DOHH2 (cell line): ENCODE measurements around the gene TWIST2.

Experiments
- H3F3A ChIP-seq: fragments of 200-600 bp; sonication (generic), shearing (Covaris generic); 2 replicates; pipeline ENCODE4 v1.6.0; 2016; ENCODE audit warnings: antibody characterized with exemption, mild to moderate bottlenecking; ENCODE audit not compliant: control insufficient read depth, insufficient read depth
- H3K27ac ChIP-seq: fragments of 200-600 bp; sonication (generic); 2 replicates; pipeline ENCODE4 v1.5.1; 2014; ENCODE audit warnings: low read depth, mild to moderate bottlenecking, low read length, moderate library complexity
- H3K27me3 ChIP-seq: fragments of 200-600 bp; sonication (generic); 2 replicates; pipeline ENCODE4 v1.6.1; 2014; ENCODE audit warnings: mild to moderate bottlenecking, low read length, mixed read lengths; ENCODE audit not compliant: control insufficient read depth
- H3K36me3 ChIP-seq: fragments of 200-600 bp; sonication (generic); 2 replicates; pipeline ENCODE4 v1.6.1; 2014; ENCODE audit warnings: mild to moderate bottlenecking, low read length, moderate library complexity, mixed read lengths; ENCODE audit not compliant: control insufficient read depth
- H3K4me1 ChIP-seq: fragments of 200-600 bp; sonication (generic); 2 replicates; pipeline ENCODE4 v1.6.1; 2014; ENCODE audit warnings: mild to moderate bottlenecking, low read length, mixed read lengths; ENCODE audit not compliant: control insufficient read depth
- H3K4me2 ChIP-seq: fragments of 200-600 bp; sonication (generic); 2 replicates; pipeline ENCODE4 v1.6.0; 2014; ENCODE audit warnings: mild to moderate bottlenecking, low read length, moderate library complexity
- H3K4me3 ChIP-seq: fragments of 200-600 bp; sonication (generic); 2 replicates; pipeline ENCODE4 v1.5.1; 2014; ENCODE audit warnings: mild to moderate bottlenecking, low read length, mixed read lengths
- H3K79me2 ChIP-seq: fragments of 200-600 bp; sonication (generic); 2 replicates; pipeline ENCODE4 v1.6.1; 2014; ENCODE audit warnings: mild to moderate bottlenecking, low read length, mixed read lengths; ENCODE audit not compliant: control insufficient read depth
- H3K9me2 ChIP-seq: fragments of 200-600 bp; sonication (generic); replicated peaks from 2 replicates; pipeline ENCODE4 v1.6.1; 2014; ENCODE audit warnings: mild to moderate bottlenecking, low read length, mixed read lengths; ENCODE audit not compliant: control insufficient read depth
- H3K9me3 ChIP-seq: fragments of 200-600 bp; sonication (generic); 2 replicates; pipeline ENCODE4 v1.6.1; 2014; ENCODE audit warnings: antibody characterized with exemption, low read length, mixed read lengths; ENCODE audit not compliant: control insufficient read depth, insufficient read depth
- H4K20me1 ChIP-seq: fragments of 200-600 bp; sonication (generic); 2 replicates; pipeline ENCODE4 v1.6.0; 2014; ENCODE audit warnings: low read depth, mild to moderate bottlenecking, antibody characterized with exemption, low read length, moderate library complexity; ENCODE audit not compliant: control insufficient read depth, insufficient read depth
- EZH2phosphoT487 ChIP-seq: fragments of 200-600 bp; sonication (generic); IDR thresholded peaks from 2 replicates; pipeline ENCODE4 v1.6.1; 2017; ENCODE audit warnings: borderline replicate concordance, mild to moderate bottlenecking, antibody characterized with exemption, low read length, moderate library complexity, mixed read lengths
- TF ChIP-seq, protein P1 (sequence below): fragments of 200-600 bp; sonication (generic); IDR thresholded peaks from one replicate; pipeline ENCODE4 v1.5.1; 2014; ENCODE audit warnings: antibody characterized with exemption, mild to moderate bottlenecking, low read depth, low read length; ENCODE audit not compliant: poor library complexity, severe bottlenecking

Gene TWIST2

DNA sequence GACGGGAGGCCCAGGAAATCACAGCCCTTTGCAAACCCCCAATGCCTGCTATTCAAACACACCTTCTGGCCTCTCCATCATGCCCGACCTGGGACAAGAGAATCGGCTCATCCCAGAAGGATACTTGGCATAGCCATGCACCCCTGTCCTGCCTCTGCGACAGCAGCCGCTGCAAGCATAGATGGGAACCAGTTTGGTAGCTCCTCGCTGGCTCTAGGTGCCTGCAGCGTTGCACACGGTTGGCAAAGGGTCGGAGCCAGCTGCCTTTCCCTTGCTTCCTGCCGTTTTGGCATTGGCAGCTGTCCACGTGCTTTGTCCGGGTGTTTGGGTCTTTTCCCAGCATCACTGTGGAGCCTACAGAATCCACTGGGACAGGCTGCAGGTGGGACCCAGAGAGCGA, 76.9 kb downstream of the TWIST2 start:
- Histone ChIP-seq H3K36me3 (no peaks in the 10 kb centered on the region), H3K4me3 (no peak overlapping the region), H3F3A (no peaks in the 10 kb centered on the region)

DNA sequence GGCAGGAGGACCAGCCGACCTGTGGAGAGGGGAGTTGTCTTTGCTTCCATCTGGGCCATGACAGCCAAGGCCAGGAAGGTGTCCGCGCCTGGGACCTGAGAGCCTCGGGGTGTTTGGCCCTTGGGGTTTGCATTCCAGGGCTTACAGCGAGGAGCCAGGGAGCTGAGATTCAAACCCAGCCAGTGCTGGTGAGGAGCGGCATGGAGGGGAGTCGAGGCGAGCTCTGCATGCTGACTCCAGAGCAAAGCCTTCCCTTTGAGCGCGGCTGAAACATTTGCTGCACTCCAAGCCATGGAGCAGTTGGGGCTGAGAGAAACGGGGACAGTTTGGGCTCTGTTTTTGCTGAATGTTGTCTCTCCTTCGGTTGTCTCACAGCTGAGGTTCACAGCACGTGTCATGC, 77.4 kb downstream of the TWIST2 start:
- no peaks in the 10 kb centered on the region for H3K27me3 ChIP-seq

More for the DNA sequence above, 76.9 kb downstream of the TWIST2 start:
- no peaks in the 10 kb centered on the region for H3K9me3 ChIP-seq
- no peak overlapping the region for H3K4me2 ChIP-seq
- H3K4me1 ChIP-seq: no peaks in the 10 kb centered on the region
- no peaks in the 10 kb centered on the region for H3K27me3 ChIP-seq
- no peaks in the 10 kb centered on the region for H3K79me2 ChIP-seq
- no peak for TF ChIP-seq EZH2phosphoT487
- TF ChIP-seq, protein P1, sequence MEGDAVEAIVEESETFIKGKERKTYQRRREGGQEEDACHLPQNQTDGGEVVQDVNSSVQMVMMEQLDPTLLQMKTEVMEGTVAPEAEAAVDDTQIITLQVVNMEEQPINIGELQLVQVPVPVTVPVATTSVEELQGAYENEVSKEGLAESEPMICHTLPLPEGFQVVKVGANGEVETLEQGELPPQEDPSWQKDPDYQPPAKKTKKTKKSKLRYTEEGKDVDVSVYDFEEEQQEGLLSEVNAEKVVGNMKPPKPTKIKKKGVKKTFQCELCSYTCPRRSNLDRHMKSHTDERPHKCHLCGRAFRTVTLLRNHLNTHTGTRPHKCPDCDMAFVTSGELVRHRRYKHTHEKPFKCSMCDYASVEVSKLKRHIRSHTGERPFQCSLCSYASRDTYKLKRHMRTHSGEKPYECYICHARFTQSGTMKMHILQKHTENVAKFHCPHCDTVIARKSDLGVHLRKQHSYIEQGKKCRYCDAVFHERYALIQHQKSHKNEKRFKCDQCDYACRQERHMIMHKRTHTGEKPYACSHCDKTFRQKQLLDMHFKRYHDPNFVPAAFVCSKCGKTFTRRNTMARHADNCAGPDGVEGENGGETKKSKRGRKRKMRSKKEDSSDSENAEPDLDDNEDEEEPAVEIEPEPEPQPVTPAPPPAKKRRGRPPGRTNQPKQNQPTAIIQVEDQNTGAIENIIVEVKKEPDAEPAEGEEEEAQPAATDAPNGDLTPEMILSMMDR: no peak
- no peaks in the 10 kb centered on the region for H4K20me1 ChIP-seq
- no peaks in the 10 kb centered on the region for H3K9me2 ChIP-seq
- H3K27ac ChIP-seq: no peak overlapping the region

DNA sequence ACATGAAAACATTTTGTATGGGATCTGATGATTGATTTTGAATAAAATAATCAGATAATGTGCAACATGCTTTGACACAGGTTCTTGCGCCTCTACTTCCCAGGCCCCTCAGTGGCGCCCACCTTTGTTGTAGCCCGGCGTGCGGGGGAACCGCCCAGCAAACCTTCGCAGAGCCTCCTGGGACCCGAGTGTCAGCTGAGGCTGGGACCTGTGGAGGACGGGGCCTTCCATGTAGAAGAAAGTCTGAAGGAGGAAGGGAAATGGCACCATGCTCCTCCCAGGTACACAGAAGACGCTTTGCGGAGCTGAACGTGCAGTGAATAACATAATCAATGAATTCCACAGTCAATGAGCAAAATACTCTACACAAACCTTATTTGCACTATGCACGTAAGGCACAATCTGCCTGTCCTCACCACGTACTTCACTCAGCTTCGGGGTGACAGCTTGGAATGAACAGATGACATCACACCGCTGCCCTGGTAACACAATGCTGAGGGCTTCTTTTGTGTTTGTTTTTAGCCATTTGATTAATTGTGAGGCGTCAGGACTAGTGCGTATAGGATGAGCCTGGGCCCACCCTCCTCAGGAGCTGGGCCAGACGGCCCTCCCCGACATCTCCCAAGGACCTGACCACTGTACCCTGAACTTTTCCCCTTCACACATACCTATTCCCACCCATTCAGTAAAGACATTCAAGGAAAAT, 78.1 kb downstream of the TWIST2 start:
- H3K4me3 ChIP-seq: no peak overlapping the region
- no peaks in the 10 kb centered on the region for H3K9me2 ChIP-seq
- H3K4me2 ChIP-seq: no peak overlapping the region
- H3K27ac ChIP-seq: no peak overlapping the region
- H3F3A ChIP-seq: no peaks in the 10 kb centered on the region
- no peaks in the 10 kb centered on the region for H4K20me1 ChIP-seq
- no peaks in the 10 kb centered on the region for H3K79me2 ChIP-seq
- H3K36me3 ChIP-seq: no peaks in the 10 kb centered on the region
- no peaks in the 10 kb centered on the region for H3K4me1 ChIP-seq
- TF ChIP-seq, protein P1: no peak
- TF ChIP-seq EZH2phosphoT487: no peak
- no peaks in the 10 kb centered on the region for H3K27me3 ChIP-seq
- no peaks in the 10 kb centered on the region for H3K9me3 ChIP-seq

More for the DNA sequence above, 77.4 kb downstream of the TWIST2 start:
- no peaks in the 10 kb centered on the region for H3K9me2 ChIP-seq
- no peaks in the 10 kb centered on the region for H4K20me1 ChIP-seq
- no peaks in the 10 kb centered on the region for H3K36me3 ChIP-seq
- no peak overlapping the region for H3K27ac ChIP-seq
- no peaks in the 10 kb centered on the region for H3K4me1 ChIP-seq
- H3K9me3 ChIP-seq: no peaks in the 10 kb centered on the region
- no peak for TF ChIP-seq EZH2phosphoT487
- TF ChIP-seq, protein P1: no peak
- H3K4me3 ChIP-seq: no peak overlapping the region
- no peaks in the 10 kb centered on the region for H3K79me2 ChIP-seq
- no peaks in the 10 kb centered on the region for H3F3A ChIP-seq
- no peak overlapping the region for H3K4me2 ChIP-seq
